GM15510 (cell line): ENCODE results near the gene TPP1.

Experiments
- POLR2A ChIP-seq: IDR thresholded peaks from 3 replicates; pipeline ENCODE4 v1.6.1; 2011; ENCODE audit warnings: borderline replicate concordance; ENCODE audit not compliant: insufficient read length; ENCODE audit errors: extremely low read depth

The TPP1 gene

GRCh38 chr11:6602096-6602940 is 16.9 kb downstream of the TPP1 start:
- TF ChIP-seq POLR2A = no peak

- TF ChIP-seq POLR2A = no peak
Observed at GRCh38 chr11:6601041-6601461, 18.2 kb downstream of the TPP1 start.

GRCh38 chr11:6599881-6600390 is 19.3 kb downstream of the TPP1 start:
- no peak for TF ChIP-seq POLR2A

DNA sequence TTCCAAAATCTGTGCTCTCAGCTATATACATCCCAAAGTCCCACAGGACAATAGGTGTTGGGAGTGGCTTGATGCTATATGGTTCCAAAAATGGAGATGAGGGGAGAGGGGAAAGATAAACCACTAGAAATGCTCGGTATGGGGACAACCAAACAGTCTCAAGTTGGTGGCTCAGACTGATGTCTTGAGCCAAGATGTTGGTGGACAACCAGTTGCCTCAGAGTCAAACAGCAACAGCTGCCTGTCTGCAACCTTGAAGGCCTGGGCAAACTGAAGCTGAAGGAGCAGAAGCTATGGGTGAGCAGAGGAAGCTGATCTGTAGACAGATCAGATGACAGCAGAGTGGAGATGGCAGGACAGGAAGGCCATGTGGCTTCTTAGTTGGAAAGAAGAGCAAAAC is 19.8 kb downstream of the TPP1 start:
- TF ChIP-seq POLR2A = no peak

- TF ChIP-seq POLR2A = no peak
Observed at GRCh38 chr11:6598555-6598954, 20.7 kb downstream of the TPP1 start.

DNA sequence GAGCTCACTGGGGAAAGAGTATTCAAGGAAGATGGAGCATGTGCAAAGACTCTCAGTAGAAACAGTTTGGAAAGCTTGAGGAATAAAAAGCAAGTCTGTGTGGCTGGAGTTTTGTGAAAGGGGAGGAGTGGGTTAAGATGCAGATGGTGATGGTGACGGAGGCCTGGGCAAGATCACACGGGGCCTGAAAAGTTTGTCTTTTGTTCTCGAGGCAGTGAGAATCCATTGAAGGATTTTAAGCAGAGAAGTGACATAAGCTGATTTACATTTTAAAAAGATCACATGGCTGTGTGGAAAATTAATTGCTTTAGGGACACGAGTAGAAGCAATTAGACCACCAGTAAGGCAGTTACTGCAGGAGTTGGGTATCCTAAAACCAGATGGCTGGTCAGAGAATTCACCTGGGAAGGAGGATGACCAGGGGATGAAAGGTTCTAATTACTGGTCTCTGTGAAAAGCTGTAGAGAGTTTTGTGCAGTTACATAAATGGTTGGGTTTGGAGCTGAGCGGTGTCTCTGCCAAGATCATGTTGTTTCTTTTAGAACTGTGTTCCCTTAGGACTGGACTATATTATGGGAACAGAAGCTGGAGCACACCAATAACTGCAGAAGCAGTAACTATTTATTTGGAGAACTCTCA is 22.9 kb downstream of the TPP1 start:
- TF ChIP-seq POLR2A = no peak

DNA sequence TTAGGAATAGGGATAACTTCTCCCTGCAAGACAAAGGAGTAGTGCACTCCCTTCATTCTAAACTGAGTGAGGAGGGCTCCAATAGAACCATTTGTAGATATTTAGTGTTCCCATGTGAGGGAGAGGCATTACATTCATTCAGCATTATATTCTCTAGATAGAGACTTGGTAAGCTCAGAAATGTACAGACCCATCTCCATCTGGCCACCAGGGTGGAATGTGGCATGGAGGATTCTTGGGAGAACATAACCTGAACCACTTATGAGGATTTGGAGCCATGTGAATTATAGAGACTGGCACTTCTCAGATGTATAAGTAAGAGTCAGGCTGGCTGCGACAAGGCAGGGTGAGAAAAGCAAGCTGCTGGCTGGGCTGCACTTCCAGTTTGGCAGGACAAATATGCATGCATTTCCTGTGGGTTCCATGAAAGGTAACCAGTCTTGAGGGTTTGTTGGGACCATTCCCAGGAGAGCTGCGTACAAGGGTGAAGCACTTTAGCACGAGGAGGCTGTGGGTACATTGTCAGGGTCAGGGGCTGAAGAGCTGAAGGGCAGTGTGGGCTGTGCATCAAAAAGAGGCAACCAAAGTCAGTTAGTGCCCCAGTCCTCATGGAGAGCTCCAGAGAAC is 25.0 kb downstream of the TPP1 start:
- TF ChIP-seq POLR2A = no peak

DNA sequence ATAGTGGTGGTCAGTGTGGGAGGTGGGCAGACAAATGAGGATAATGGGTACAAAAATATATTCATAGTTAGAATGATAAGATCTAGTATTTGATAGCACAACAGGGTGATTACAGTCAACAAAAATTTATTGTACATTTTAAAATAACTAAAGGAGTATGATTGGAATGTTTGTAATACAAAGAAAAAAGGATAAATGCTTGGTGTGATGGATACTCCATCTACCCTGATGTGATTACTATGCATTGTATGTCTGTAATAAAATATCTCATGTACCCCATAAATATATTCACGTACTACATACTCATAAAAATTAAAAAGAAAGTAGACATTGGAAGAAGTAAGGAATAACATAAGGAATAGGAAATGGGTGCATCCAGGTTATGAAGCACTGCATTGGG is 31.2 kb downstream of the TPP1 start:
- no peak for TF ChIP-seq POLR2A

DNA sequence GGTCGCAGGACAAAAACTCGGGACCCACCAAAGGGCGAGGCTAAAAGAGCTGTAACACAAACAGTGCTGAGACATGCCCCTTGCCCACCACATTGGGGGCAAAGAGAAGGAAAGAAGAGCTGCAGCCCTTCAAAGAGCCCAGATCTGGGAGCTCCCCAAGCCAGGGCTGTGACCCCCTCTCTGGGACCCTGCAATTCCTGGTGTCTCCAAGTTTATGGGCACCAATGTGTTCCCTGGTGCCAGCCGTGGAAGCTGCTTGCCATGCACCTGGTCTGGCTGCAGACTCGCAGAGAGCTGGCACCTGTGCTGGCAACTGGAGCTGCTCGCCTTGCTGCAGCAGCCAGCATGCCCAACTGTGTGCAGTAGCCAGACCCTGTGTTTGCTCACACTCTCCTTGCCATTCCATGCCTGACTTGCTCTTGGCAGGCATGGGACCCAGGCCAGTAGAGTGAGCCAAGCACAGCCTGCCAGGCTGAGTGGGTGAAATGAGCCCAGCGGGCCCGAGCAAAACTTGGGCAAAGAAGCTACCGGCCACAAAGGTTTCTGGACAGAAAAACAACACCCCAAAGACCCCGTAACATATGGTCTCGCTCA is 31.8 kb downstream of the TPP1 start:
- TF ChIP-seq POLR2A = no peak

DNA sequence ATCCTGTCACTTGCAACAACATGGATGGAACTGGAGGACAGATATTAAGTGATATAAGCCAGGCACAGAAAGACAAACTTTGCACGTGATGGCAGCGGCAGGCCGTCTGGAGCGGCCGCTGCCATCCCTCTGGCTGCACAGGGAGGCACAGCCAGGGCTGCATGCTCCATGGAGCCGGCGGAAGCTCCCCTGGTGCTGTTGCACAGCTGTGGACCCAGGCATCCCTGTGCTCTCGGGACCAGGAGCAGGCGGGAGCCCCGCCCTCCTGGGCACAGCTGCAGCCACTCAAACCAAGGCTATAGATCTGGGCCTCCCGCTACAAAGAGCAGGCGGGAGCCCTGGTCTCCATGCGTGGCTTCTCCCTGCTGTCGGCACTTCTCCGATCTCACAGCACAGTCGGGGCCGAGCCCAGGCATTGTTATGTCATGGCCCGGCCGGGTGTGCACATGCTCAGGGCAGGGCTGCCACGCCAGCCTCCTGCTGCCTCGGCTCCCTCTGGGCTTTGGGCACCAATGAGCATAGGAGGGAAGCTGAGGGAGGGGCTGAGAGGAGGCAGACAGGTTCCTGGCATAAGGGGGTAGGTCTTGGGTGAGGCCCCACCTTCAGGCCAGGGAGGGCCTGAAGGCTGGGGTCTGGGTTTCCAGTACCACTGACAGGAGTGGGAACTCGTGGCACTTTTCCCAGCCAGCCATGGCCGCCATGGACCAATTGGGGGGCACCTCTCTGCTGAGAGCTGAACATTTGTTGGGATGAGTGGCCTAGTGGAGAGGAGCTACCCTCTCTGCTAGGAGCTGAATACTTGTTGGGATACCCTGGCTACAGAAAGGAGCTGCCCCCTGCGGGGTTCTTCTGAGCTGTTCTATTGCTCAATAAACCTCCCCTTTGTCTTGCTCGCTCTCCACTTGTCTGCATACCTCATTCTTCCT is 32.5 kb downstream of the TPP1 start:
- TF ChIP-seq POLR2A = no peak

GRCh38 chr11:6584528-6584927 is 34.7 kb downstream of the TPP1 start:
- no peak for TF ChIP-seq POLR2A

- TF ChIP-seq POLR2A = no peak
Observed at GRCh38 chr11:6583584-6583983, 35.6 kb downstream of the TPP1 start.

DNA sequence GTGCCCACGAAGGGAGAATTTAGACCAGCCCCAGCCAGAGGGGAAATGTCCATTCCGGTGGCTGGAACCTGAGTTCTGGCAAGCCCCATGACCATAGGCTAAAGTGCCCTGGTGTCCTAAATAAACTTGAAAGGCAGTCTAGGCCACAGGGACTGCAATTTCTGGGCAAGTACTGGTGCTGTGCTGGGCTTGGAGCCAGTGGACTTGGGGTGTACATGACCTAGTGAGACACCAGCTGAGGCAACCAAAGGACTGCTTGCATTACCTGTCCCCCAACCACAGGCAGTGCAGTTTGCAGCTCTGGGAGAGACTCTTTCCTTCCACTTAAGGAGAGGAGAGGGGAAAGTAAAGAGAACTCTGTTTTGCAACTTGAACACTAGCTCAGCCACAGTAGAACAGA is 39.5 kb downstream of the TPP1 start:
- no peak for TF ChIP-seq POLR2A

DNA sequence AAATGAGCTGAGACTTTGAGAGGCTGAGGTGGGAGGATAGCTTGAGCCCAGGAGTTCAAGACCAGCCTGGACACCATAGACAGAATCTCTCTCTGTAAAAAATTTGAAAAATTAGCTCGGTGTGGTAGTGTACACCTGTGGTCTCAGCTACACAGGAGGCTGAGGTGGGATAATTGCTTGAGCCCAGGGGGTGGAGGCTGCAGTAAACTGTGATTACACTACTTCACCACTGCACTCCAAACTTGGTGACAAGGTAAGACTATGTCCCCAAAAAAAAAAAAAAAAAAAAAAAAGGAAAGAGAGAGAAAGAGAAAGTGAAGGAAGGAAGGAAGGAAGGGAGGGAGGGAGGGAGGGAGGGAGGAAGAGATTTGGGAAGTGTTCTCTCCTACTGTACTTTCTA is 41.1 kb downstream of the TPP1 start:
- TF ChIP-seq POLR2A = no peak
